ENCODE measurements around the gene BTNL2.

BTNL2 gene

DNA sequence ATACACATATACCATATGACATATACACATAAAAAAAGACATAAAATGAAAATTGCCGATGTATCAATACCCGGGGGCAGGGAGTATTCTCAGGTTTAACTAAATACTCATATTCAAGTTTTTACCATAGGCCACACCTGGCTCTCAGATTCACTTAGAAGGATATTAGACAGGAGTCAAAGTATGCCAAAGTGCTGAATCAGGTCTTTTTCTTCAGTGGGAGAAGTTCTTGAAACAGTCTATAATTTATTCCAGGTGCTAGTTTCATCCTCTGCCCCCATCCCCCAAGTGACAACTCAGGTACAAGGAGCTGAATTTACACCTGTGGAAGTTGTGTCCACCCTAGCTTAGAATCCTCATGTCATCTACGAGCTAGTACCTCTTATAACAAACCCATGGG is 24.2 kb upstream of the BTNL2 start:
- ChIA-PET CTCF (interaction anchor here (0.6 to 4.5 kb wide), 22 partner anchors 8 to 437 kb away, joined by 3 to 46 read pairs (median 5); partner anchors contain the start of gene TAP2), POLR2A (no interaction called here)
- H3K4me3 ChIP-seq (ENCODE audit: low read depth, low read length) = no peak overlapping the region
- H3K27ac ChIP-seq (ENCODE audit: extremely low read depth, low read depth, low read length) = no peak overlapping the region
- H3K36me3 ChIP-seq (ENCODE audit: control insufficient read depth in 2 of 2, insufficient read depth in 1 of 2, low read length in 2 of 2) = no peaks in the 10 kb centered on the region
- H3K9me3 ChIP-seq (ENCODE audit: control insufficient read depth, insufficient read depth, low read depth, low read length) = no peaks in the 10 kb centered on the region
- TF ChIP-seq ZNF544 (tag by site-specific recombination; IDR thresholded peaks at IDR 0.05) (no peak), REST (tag by site-specific recombination; IDR thresholded peaks at IDR 0.05) (no peak), ZNF174 (tag by site-specific recombination; IDR thresholded peaks at IDR 0.05) (no peak), ZNF510 (tag by site-specific recombination; IDR thresholded peaks at IDR 0.05; ENCODE audit: insufficient replicate concordance) (no peak), GLIS1 (tag by site-specific recombination; IDR thresholded peaks at IDR 0.05) (no peak), ZNF169 (tag by site-specific recombination; IDR thresholded peaks at IDR 0.05) (no peak), ZNF184 (tag by site-specific recombination; IDR thresholded peaks at IDR 0.05) (no peak), BCL11B (tag by site-specific recombination; IDR thresholded peaks at IDR 0.05; ENCODE audit: low read depth) (no peak), ZNF692 (tag by site-specific recombination; IDR thresholded peaks at IDR 0.05) (no peak), ZNF2 (tag by site-specific recombination; IDR thresholded peaks at IDR 0.05) (no peak), KLF10 (tag by site-specific recombination; IDR thresholded peaks at IDR 0.05) (no peak), ZNF132 (tag by site-specific recombination; IDR thresholded peaks at IDR 0.05; ENCODE audit: borderline replicate concordance) (no peak), TCF7L2 (IDR thresholded peaks at IDR 0.05; ENCODE audit: borderline replicate concordance, low read depth, low read length) (no peak)
- TF ChIP-seq, protein P1, sequence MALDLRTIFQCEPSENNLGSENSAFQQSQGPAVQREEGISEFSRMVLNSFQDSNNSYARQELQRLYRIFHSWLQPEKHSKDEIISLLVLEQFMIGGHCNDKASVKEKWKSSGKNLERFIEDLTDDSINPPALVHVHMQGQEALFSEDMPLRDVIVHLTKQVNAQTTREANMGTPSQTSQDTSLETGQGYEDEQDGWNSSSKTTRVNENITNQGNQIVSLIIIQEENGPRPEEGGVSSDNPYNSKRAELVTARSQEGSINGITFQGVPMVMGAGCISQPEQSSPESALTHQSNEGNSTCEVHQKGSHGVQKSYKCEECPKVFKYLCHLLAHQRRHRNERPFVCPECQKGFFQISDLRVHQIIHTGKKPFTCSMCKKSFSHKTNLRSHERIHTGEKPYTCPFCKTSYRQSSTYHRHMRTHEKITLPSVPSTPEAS (tag by site-specific recombination; IDR thresholded peaks at IDR 0.05) = no peak
- H3K4me1 ChIP-seq (ENCODE audit: control insufficient read depth, insufficient read depth, low read length) = no peaks in the 10 kb centered on the region

GRCh38 chr6:32430179-32430578 is 23.2 kb upstream of the BTNL2 start:
- POLR2A ChIA-PET = no interaction called here
- no peak for TF ChIP-seq ZNF776 (tag by site-specific recombination; IDR thresholded peaks at IDR 0.05; ENCODE audit: borderline replicate concordance)
- no peak for TF ChIP-seq ZNF350 (tag by site-specific recombination; IDR thresholded peaks at IDR 0.05)
- TF ChIP-seq ZNF530 (tag by site-specific recombination; IDR thresholded peaks at IDR 0.05; ENCODE audit: low read depth) = no peak
- no peak for TF ChIP-seq ZNF626 (tag by site-specific recombination; IDR thresholded peaks at IDR 0.05)
- no peak for TF ChIP-seq ZNF433 (tag by site-specific recombination; IDR thresholded peaks at IDR 0.05; ENCODE audit: low read depth)
- no peak for TF ChIP-seq SP7 (tag by site-specific recombination; IDR thresholded peaks at IDR 0.05)
- TF ChIP-seq BCL11B (tag by site-specific recombination; IDR thresholded peaks at IDR 0.05; ENCODE audit: low read depth) = no peak
- no peak for TF ChIP-seq ZSCAN5A (tag by site-specific recombination; IDR thresholded peaks at IDR 0.05)
- no peak for TF ChIP-seq HOXC10 (CRISPR knock-in tag; IDR thresholded peaks at IDR 0.05)
- no peak for TF ChIP-seq ZNF449 (tag by site-specific recombination; IDR thresholded peaks at IDR 0.05)
- TF ChIP-seq ZNF266 (tag by site-specific recombination; IDR thresholded peaks at IDR 0.05; ENCODE audit: low read depth) = no peak
- no peak for TF ChIP-seq ZNF701 (tag by site-specific recombination; IDR thresholded peaks at IDR 0.05)
- no peak for TF ChIP-seq ZNF221 (tag by site-specific recombination; IDR thresholded peaks at IDR 0.05; ENCODE audit: borderline replicate concordance)

More at GRCh38 chr6:32430179-32430578, 23.2 kb upstream of the BTNL2 start:
- no peak overlapping the region for H3K27ac ChIP-seq (ENCODE audit: extremely low read depth, low read depth, low read length)
- H3K9me3 ChIP-seq (ENCODE audit: control insufficient read depth, insufficient read depth, low read depth, low read length) = no peaks in the 10 kb centered on the region
- no peak overlapping the region for H3K4me3 ChIP-seq (ENCODE audit: low read depth, low read length)
- H3K4me1 ChIP-seq (ENCODE audit: control insufficient read depth, insufficient read depth, low read length) = no peaks in the 10 kb centered on the region
- CTCF ChIA-PET = interaction anchor here (0.6 to 4.5 kb wide), 9 partner anchors 11 to 438 kb away, joined by 3 to 46 read pairs (median 10); partner anchors contain the start of gene TAP2
- H3K36me3 ChIP-seq (ENCODE audit: control insufficient read depth in 2 of 2, insufficient read depth in 1 of 2, low read length in 2 of 2) = no peaks in the 10 kb centered on the region

All from HEK293 (cell line).